AML-193 (cell line): ENCODE measurements around the gene C1QL1.

Experiments
- DNase-seq, 2 experiments: peaks; one replicate each; lab custom pipeline; 2025; lab: John Stamatoyannopoulos, UW

C1QL1 gene

DNA sequence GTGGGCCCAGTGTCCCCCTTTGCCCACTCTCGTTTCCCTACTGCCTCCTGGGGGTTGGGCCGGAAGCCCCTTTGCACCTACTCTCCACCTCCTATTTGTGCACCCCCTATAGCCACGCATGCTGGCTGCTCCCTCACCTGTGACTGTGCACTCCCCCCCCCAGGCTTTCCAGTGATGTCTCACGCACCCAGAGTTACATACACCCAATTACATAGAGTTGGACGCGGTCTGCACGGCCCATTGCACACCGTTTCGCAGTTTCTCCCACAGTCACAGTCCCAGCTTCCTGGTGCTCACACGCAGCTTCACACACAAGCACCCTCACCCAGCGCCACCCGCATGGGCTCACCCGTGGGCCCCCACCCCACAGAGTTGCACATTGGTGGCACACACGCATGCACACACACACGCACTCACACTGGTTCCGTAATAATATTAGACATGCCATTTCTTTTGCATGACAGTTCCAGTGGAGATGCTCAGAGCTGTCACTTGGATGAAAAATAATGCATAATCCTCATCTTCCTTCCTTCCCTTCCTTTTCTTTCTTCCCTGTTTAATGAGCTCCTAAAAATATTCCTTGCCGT is 21.5 kb upstream of the C1QL1 start:
- no peak for DNase-seq

DNA sequence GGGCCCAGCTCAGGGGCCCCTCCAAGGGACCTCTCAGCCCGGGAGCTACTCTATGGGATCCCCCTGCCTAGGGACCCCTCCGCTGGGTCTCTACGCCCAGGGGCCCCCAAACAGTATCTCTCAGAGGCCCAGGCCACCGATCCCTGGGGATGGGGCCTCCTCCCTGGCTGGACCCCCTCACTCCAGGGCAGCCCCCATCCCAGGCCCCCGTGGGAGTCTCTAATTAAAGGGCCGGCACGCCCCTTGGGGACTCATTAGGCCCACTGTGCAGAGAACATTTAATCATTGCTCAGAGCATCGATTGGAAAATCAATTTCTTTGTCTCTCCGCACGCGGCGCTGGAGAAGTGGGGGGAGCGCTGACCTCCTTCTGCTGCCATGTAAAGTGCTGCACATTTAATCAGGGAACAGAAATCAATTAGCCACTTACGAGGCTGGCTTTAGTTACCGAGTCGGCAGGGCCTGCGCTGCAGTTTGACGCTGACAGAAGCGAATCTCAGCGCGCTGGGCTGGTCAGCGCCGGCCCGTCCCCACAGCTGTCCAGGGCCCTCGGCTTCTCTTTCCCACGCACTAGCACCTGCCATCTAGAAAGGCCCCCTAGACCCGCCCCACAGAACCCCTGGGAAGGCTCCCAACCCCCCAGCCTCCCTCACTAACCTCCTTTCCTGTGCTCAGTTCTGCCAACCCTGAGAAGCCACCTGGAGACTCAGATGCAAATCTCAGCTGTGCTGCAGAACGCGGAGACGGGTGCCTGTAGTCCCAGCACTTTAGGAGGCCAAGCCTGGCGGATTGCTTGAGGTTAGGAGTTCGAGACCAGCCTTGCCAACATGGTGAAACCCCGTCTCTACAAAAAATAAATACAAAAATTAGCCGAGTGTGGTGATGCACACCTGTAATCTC is 20.2 kb upstream of the C1QL1 start:
- DNase-seq: no peak

DNA sequence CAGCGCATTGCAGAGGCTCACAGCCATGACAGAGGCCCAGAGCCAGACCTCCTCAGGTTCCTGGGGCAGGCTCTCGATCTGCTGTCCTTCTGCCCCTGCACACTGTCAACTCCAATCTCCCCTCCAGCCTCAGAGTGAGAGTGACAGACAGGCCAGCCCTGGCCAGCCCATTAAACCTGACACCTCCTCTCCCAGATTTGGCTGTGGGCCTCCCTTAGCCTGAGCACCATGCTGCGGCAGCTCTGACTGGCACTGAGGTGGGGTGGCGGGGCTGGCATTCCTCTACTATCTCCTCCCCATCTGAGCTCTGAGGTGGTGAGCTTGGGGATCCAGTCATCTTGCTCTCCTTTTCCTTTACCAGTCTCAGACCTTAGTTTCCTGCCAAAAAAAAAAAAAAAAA is 15.5 kb upstream of the C1QL1 start:
- DNase-seq: no peak

DNA sequence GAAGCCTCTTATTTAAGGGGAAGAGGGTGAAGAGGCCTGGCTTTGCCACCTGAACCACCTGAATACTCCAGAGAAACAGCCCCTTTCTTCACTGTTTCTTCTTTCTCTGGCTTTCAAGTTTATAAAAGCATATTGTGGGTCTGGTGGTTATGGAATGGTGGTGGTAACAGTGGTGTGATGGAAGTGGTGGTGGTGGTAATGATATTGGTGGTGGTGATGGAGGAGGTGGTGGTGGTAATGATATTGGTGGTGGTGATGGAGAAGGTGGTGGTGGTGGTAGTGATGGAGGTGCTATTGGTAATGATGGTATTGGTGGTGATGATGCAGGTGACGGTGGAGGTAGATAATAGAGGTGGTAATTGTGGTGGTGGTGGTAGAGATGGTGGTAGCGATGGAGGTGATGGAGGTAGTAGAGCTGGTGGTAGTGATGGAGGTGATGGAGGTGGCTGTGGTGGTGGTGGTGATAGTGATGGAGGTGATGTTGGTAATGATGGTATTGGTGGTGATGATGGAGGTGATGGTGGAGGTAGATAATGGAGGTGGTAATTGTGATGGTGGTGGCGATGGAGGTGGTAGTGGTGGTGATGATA is 14.1 kb upstream of the C1QL1 start:
- no peak for DNase-seq

DNA sequence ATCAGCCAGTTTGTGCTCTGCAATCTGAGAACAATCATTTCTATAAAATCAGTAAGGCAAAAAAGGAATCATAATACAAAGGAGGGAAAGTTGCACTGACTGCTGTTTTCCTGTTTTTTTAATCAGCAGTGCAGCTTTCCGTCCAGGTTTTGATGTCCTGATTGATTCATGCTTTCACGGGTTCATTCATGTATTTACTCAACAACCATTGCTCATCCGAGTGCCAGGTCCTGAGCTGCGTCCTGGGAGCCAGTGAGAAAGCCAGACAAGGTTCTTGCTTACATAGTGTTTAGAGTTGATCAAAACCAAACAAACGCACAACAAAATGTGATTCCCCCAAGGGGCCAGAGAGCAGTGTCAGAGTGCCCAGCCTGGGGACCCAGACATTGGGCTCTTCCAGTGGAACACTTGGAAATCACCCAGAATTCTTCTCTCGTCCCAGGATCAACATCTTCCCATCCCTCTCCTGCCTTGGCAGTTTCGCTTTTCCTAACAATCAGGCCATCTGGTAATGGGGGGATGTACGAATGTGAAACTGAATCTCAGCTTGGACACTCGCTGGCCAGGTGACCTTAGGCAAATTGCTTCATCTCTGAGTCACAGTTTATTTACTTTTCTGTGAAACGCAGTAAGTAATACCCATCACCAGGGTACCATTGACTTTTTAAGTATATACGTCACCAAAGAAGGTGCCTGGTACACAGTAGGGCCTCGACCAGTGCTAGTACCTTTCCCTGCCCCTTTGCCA is 13.3 kb upstream of the C1QL1 start:
- DNase-seq: no peak

DNA sequence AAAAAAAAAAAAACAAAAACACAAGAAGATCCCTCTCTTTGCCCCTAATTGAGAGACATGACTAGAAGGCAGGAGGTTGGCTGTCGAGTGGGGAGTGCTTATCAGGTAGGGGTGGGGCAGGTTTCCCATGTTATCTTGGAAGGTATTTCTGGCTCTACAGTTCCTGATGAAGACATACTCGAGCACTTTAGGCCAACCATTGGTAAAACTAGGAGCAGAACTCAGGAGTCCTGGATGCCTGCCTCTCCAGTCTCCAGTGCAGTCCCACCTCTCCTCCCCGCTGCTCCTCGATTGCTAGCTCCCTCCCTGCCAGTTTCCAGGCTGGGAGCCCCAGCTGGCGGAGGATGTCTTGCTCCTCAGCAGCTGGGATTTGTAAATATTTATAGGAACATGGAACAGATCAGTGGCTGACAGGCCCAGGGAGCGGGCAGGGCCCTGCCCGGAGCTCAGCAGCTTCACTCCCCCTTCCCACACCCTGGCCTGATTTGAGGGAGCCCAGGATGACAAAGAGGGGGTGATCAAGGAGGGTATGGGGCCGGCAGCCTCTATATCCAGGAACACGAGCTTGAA is 11.4 kb upstream of the C1QL1 start:
- DNase-seq: no peak

DNA sequence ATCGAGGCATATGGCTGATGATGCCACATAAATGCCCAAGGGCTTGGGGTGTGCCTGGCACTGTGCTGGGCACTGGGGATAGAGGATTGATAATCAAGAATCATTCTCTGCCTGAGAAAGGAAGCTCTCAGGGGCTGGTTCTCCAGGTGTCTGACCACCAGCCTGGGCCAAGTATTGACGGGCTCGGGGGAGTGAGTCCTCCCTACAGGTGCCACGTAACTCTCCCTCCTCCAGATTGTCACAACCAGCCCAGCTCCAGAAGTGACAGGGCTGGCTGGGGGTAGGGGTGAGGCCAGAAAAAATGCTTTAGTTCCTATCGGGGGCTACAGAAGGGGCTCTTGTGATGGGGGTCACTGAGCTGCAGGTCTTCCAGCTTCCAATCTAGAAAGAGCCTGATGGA is 10.7 kb upstream of the C1QL1 start:
- no peak for DNase-seq

DNA sequence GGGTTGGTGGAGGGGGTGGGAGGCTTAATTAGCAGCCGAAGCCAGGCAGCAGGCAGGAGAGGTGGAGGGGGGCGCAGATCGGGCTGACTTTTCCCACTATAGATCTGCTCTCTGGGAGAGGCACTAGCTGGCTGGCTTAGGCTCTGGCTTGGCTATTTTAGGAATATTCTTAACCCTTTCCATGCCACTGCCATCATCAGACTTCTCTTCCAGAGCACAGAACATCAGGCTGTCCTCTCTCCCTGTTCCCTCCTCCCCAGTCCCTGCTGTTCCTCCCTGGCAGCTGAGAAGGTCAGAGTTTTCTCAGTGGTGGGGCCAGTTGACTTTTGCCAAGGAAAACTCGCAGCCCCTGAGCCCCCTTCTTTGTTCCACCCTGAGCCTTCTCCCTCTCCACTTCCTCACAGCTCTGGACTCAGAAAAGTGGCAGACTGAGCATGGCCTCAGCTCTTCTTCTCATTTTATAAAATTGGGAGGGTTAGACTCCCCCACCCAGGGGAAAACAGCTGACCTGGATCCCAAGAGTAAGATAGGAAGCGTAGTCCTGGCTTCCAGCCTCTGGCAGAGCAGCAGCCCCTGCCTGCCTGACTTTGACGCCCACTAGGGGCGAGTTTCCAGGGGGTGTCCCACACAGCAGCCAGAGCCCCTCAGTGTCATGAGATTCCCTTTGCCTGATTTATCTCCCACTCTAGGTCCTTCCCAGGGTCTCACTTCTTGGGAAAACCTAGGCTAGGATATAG is 9.9 kb upstream of the C1QL1 start:
- no peak for DNase-seq

DNA sequence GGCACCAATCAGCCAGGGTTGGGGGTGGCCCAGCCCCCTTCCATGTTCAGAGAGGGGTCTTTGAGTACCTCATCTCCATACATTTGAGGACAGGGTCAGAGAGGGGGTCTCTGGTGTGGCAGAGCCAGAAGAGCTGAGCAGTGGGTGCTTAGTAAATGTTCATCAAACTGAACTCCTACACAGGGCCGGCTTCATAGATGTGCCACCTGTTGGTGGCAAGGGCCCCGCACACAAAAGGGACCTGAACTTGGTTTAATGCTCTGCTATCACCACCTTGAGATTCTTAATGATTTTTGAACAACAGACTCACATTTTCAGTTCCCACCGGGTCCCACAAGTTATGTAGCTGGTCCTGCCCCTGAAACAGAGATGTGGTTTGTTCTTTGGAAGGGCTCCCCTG is 9.0 kb upstream of the C1QL1 start:
- DNase-seq: peak in 1 of 2 experiments; percentile 7

DNA sequence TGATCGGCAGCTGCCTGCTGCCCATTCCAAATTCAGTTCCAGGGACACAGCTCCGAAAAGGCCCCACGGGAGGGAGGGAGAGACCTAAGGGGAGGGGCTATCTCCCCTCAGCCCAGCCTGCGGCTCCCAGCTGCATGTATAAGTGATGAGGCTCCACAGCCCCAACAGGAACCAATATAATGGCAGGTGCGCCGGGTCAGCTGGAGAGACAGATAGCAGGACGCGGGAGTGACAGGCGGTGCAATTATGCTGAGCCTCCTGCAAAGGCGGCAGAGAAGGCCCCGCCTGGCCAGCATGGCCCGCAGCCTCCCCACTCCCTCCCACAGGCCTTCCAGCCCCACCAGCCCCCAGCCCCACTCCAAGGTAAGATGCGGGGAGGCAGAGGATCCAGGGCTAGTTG is 8.1 kb upstream of the C1QL1 start:
- DNase-seq: no peak

DNA sequence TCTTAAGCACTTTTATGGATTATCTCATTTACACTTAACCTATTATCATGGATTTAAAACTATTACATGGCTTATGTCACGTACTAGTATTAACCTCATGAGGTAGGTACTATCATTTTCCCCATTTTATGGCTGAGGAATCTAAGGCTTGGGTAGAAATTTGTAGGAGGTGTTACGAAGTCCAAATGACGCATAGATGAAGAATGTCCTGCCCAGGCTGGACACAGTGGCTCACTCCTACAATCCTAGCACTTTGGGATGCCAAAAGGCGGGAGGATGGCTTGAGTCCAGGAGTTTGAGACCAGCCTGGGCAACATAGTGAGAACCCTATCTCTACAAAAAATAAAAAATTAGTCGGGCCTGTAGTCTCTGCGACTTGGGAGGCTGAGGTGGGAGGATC is 4.8 kb upstream of the C1QL1 start:
- DNase-seq: no peak

DNA sequence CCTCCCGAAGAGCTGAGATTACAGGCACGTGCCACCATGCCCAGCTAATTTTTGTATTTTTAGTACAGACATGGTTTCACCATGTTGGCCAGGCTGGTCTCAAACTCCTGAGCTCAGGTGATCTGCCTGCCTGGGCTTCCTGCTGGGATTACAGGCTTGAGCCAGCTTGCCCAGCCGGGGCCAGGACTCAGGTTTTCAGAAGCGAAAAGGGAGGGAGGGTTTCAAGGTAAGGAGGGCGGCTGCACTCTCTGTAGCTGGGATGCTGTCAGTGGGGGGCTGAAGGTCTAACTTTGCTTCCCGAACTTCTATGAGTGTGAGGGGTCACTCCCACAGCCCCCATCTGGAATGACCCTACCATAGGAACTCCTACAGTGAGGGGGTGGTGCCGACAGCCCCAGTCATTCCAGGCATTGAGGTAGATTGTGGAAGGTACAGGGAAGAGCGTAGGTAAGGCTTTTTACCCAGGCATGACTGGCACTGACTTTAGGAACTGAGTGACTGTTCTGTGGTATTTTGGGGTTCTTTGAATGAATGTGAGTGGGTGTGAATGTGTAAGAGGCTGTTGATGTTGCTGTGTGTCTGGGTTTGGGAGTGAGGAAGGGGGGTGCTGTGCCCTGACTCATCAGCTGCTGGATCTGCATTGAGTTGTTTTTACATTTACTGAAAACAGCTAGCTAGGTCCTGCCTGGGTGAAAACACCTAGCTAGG is 3.8 kb upstream of the C1QL1 start:
- no peak for DNase-seq

DNA sequence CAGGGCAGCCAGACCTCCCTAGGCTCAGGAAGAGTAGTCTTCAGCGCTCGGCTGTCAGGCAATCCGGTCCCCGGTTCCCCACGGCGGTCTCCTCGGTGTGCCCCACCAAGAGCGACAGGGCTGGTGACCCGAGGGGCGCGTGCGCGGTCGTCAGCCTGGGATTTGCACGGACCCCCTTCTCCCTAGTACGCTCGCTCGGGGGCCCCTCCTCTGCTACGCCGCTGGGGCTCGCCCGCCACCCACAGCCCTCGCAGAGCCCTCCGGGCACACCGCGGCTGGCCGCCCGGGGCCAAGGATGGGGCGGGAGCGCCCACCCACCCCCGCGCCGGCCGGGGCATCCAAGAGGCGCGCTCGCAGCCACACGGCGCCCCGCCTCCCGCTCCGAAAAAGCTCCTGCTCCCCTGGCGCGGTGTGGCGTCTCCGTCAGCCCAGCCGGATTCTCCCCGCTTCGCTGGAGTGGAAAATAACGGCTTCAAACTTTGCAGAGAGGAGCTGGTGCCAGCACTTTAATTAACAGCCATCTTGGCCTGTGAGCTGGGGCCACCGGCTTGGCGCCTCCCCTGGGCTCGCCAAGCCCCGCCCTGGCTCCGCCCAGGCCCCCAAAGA is 2.1 kb upstream of the C1QL1 start:
- no peak for DNase-seq

DNA sequence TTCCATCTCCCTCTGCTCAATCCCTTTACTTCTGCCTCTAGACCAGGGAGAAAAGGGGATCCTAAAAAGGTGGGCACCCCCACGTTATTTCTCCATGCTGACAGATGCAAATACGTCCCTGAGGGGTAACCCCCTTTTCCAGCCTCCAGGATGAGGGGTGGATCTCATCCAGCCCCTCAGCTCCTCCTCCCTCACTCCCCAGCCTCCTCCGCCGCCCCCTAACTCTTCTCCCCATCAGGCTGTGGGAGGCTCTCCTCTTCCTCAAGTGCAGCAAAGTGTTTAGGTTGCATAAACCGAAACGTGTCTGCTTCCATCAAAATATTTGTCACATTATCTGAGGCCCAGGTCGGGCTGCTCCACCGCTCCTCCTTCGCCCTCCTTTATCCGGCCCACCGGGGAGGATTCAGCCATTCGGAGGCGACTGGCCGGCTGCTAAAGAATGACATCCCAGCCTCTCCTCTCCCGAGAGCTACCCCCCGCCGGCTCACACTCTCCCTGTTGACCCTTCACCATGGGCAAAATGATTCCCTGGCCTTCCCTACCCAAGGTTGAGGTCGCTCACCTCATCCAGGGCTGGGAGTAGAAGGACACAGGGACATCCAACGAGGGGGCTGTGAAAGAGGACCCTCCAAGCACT is 1.2 kb upstream of the C1QL1 start:
- no peak for DNase-seq

DNA sequence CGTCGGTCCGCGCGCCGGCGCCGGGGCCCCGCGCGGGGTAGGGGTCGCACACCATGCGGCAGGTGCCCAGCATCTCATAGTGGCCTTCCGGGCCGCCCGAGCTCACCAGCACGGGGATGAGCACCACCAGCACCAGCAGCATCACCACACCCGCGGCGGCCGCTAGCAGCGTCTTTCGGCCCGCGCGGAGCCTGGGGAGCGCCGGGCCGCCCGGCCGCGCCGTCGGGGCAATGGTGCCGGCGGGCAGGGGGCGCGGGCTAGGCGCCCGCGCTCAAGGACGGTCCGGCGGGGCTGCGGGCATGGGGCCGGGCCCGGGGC is 237 bp downstream of the C1QL1 start:
- DNase-seq: no peak

DNA sequence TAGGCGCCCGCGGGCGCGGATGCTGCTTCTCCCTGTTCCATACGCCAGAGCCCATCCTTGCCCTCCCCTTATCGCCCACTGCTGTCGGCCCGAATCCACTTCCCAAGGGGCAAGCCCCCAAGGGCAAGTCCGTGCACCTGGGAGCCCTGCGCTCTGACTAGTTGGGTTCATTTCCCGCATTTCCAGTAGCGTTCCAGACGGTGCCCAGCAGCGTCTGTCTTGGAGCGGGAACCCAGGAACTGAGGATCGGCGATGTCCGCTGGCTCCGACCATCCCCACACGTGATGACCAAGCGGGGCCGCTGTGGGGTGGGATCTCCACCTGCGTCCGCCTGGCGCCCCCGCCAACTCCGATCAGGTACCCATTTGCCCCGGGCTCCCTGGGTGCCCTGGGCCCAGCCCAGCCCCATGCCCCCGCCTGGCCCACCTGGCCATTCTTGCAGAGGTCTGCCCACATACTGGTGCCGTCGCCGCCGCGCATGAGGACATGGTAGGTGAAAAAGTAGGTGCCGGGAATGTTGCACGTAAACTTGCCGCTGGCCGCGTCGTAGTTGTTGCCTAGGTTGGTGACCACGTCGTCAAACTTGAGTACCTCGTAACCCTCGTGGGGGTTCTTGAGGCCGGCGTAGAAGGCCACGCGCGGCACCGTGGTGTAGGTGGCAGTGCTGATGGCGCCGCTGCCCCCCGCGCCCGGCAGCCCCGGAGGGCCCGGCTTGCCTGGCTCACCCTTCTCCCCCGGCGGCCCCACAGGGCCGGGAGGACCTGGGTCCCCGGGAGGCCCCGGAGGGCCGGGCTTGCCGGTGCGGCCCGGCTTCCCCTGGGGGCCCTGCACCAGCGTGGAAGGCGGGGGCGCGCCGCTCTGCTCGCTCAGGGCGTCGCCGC is 837 bp downstream of the C1QL1 start:
- DNase-seq: no peak

DNA sequence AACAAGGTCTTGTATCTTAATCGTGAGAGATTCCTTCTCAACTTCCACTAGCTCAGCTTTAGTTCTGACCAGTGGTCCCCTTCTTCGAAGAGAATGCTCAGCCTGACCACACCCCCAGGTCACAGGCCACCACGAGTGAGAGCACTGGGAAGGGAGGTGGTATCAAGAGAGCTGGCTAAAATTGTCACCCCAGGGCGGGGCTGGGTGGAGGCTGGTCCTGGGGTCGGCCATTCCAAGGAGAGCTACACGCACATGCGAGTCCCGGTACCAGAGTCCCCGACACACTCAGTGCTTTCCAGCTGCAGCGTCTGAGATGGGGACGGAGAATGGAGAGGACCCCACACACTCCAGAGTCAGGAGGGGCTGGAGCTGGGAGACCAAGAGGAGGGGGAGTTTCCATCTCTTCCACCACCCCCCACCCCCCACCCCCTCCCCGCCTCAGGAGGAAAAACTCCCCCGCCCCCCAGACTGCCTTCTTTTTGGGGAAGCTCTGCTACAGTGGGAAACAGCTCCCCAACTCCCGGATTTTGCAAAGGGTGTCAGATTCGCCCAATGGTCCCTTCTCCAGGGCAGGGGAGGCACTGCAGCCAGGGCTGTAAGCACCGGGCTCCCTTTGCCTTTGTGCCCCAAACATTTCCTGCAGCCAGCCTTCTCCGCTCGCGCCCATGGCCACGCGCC is 1.6 kb downstream of the C1QL1 start:
- no peak for DNase-seq

DNA sequence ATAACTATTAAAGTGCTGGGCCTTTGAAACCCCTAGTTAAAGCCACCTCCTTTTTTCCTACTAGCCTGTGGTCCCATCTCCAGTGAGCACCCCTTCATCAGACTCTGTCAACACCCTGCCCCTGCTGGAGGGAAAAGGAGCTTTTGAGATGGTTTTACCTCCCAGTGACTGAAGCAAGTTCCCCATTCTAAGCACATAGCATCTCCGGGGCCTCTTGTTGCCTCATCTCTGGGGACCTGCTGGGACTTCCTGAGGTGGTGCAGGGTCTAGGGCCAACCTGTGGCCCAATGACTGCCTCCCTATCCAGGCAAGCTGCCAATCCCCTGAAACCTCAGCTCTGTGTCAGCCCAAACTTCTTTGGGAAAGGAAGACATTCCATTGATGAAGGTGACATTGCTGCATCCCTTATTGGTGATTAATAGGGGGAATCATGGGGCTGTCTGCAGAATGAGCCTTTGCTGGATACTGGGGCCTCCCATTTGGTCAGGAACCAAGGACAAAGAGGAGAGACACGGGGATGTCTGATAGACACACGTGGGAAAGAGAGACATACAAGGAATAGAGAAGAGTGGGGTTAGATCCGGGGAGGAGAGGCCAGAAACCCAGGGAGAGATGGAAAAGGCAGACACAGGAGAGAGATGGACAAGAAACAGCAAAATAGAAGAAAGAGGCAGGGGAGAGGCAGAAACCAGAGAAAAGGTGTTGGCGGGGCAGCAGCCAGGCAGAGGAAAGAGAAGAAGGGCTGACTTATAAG is 2.4 kb downstream of the C1QL1 start:
- peak; percentile 85 to 90 for DNase-seq
